Astrocyte (in vitro differentiated cells and primary cell): ENCODE data around the gene SELENOP. TPM values are rescaled to one million over a fixed set of nuclear protein-coding genes. Genes with fewer than 3 reads are reported as not detected.

Source experiments
- DNase-seq: peaks from one replicate; pipeline ENCODE4 v3.0.0-alpha.2; 2010; ENCODE audit warnings: low read depth
- FAIRE-seq: peaks from 2 replicates; lab custom pipeline; 2011; peaks lifted over from hg19 to GRCh38; lab: Jason Lieb, UNC
- H2AFZ ChIP-seq: 2 replicates; pipeline ENCODE4 v1.6.0; 2012; ENCODE audit warnings: low read depth, low read length, inconsistent platforms
- H3K27ac ChIP-seq: 2 replicates; pipeline ENCODE4 v1.5.1; 2011; ENCODE audit warnings: low read depth, low read length, inconsistent platforms
- H3K27me3 ChIP-seq: 2 replicates; pipeline ENCODE4 v1.6.0; 2011; ENCODE audit warnings: low read length, inconsistent platforms; ENCODE audit not compliant: insufficient read depth
- H3K36me3 ChIP-seq: 2 replicates; pipeline ENCODE4 v1.5.1; 2011; ENCODE audit warnings: low read length, inconsistent platforms; ENCODE audit not compliant: insufficient read depth
- H3K4me1 ChIP-seq: 2 replicates; pipeline ENCODE4 v1.5.1; 2011; ENCODE audit warnings: low read length, inconsistent platforms; ENCODE audit not compliant: insufficient read depth
- H3K4me2 ChIP-seq: 2 replicates; pipeline ENCODE4 v1.6.0; 2012; ENCODE audit warnings: low read length, inconsistent platforms
- H3K4me3 ChIP-seq: 2 replicates; pipeline ENCODE4 v1.5.1; 2011; ENCODE audit warnings: low read depth, mild to moderate bottlenecking, low read length, inconsistent platforms; ENCODE audit not compliant: insufficient read depth
- H3K79me2 ChIP-seq: 2 replicates; pipeline ENCODE4 v1.6.0; 2012; ENCODE audit warnings: mild to moderate bottlenecking, low read length, inconsistent platforms; ENCODE audit not compliant: insufficient read depth
- H3K9ac ChIP-seq: 2 replicates; pipeline ENCODE4 v1.6.0; 2012; ENCODE audit warnings: mild to moderate bottlenecking, low read length, inconsistent platforms
- H3K9me3 ChIP-seq: 2 replicates; pipeline ENCODE4 v1.5.1; 2012; ENCODE audit warnings: low read depth, mild to moderate bottlenecking, low read length, inconsistent platforms; ENCODE audit not compliant: insufficient read depth
- H4K20me1 ChIP-seq: 2 replicates; pipeline ENCODE4 v1.6.0; 2012; ENCODE audit warnings: low read length, inconsistent platforms; ENCODE audit not compliant: insufficient read depth
- H3K27ac Mint-ChIP-seq: one replicate; pipeline ENCODE4 v1.8.0; 2021; ENCODE audit warnings: mild to moderate bottlenecking, mixed read lengths; ENCODE audit not compliant: unreplicated experiment
- H3K27me3 Mint-ChIP-seq: one replicate; pipeline ENCODE4 v1.8.0; 2021; ENCODE audit warnings: low read depth, mixed read lengths; ENCODE audit not compliant: unreplicated experiment
- H3K36me3 Mint-ChIP-seq: one replicate; pipeline ENCODE4 v1.8.0; 2021; ENCODE audit warnings: low read depth, mixed read lengths; ENCODE audit not compliant: unreplicated experiment
- H3K4me1 Mint-ChIP-seq: one replicate; pipeline ENCODE4 v1.8.0; 2021; ENCODE audit warnings: low read depth, mixed read lengths; ENCODE audit not compliant: unreplicated experiment
- H3K4me3 Mint-ChIP-seq: one replicate; pipeline ENCODE4 v1.8.0; 2021; ENCODE audit warnings: mild to moderate bottlenecking, moderate library complexity, mixed read lengths; ENCODE audit not compliant: unreplicated experiment
- H3K9me3 Mint-ChIP-seq: one replicate; pipeline ENCODE4 v1.8.0; 2021; ENCODE audit warnings: mild to moderate bottlenecking, mixed read lengths; ENCODE audit not compliant: unreplicated experiment
- CTCF ChIP-seq: IDR thresholded peaks from 2 replicates; pipeline ENCODE4 v1.5.1; 2011; ENCODE audit warnings: low read depth, mild to moderate bottlenecking, inconsistent platforms, low read length, moderate library complexity; ENCODE audit not compliant: insufficient read depth
- EZH2 ChIP-seq: IDR thresholded peaks from 2 replicates; pipeline ENCODE4 v1.6.1; 2012; ENCODE audit warnings: mild to moderate bottlenecking, low read length, inconsistent platforms; ENCODE audit not compliant: insufficient read depth
- total RNA-seq: library from RNA; stranded (reverse); gene quantifications from 2 replicates; pipeline ENCODE4 v1.2.1, GENCODE V29; 2021

Gene SELENOP
- total RNA-seq, 1 donor from 2014 or later = 11.6 TPM

GRCh38 chr5:42839196-42839595 lies 27.5 kb upstream of the SELENOP start:
- H3K27ac Mint-ChIP-seq = no peak overlapping the region
- H3K79me2 ChIP-seq = no peaks in the 10 kb centered on the region
- DNase-seq (no peak), FAIRE-seq (no peak)
- no peak overlapping the region for H3K9ac ChIP-seq
- H3K9me3 Mint-ChIP-seq = peaks cover 4% of the 10 kb centered on the region
- H3K36me3 Mint-ChIP-seq = no peaks in the 10 kb centered on the region
- no peaks in the 10 kb centered on the region for H3K36me3 ChIP-seq
- no peak overlapping the region for H3K4me3 ChIP-seq
- H2AFZ ChIP-seq = no peak overlapping the region
- no peaks in the 10 kb centered on the region for H3K9me3 ChIP-seq
- no peaks in the 10 kb centered on the region for H3K4me1 ChIP-seq
- no peak overlapping the region for H3K4me3 Mint-ChIP-seq
- H3K4me1 Mint-ChIP-seq = peaks cover 8% of the 10 kb centered on the region
- H4K20me1 ChIP-seq = no peaks in the 10 kb centered on the region
- H3K27me3 Mint-ChIP-seq = no peaks in the 10 kb centered on the region
- H3K4me2 ChIP-seq = no peak overlapping the region
- H3K27ac ChIP-seq = no peak overlapping the region
- H3K27me3 ChIP-seq = no peaks in the 10 kb centered on the region
- no peak for TF ChIP-seq EZH2
- TF ChIP-seq CTCF = no peak

- no peaks in the 10 kb centered on the region for H3K79me2 ChIP-seq
- no peak overlapping the region for H3K27ac Mint-ChIP-seq
- no peaks in the 10 kb centered on the region for H3K36me3 Mint-ChIP-seq
- no peak overlapping the region for H2AFZ ChIP-seq
- no peaks in the 10 kb centered on the region for H3K9me3 ChIP-seq
- H4K20me1 ChIP-seq = no peaks in the 10 kb centered on the region
- no peak overlapping the region for H3K4me3 ChIP-seq
- TF ChIP-seq CTCF (no peak), EZH2 (no peak)
- DNase-seq (no peak), FAIRE-seq (no peak)
- no peak overlapping the region for H3K27ac ChIP-seq
- H3K36me3 ChIP-seq = no peaks in the 10 kb centered on the region
- no peak overlapping the region for H3K4me3 Mint-ChIP-seq
- H3K27me3 ChIP-seq = no peaks in the 10 kb centered on the region
- H3K27me3 Mint-ChIP-seq = no peaks in the 10 kb centered on the region
- no peak overlapping the region for H3K4me2 ChIP-seq
- H3K4me1 Mint-ChIP-seq = peaks cover 8% of the 10 kb centered on the region
- H3K9ac ChIP-seq = no peak overlapping the region
- peaks cover 6% of the 10 kb centered on the region for H3K9me3 Mint-ChIP-seq
- no peaks in the 10 kb centered on the region for H3K4me1 ChIP-seq
Measured at GRCh38 chr5:42837601-42838000, 25.9 kb upstream of the SELENOP start.

GRCh38 chr5:42836070-42836769 lies 24.5 kb upstream of the SELENOP start:
- no peaks in the 10 kb centered on the region for H4K20me1 ChIP-seq
- no peak overlapping the region for H3K4me3 Mint-ChIP-seq
- no peak for FAIRE-seq

More at GRCh38 chr5:42836070-42836769, 24.5 kb upstream of the SELENOP start:
- H3K79me2 ChIP-seq = no peaks in the 10 kb centered on the region
- no peak for DNase-seq
- H3K9me3 ChIP-seq = no peaks in the 10 kb centered on the region
- H3K36me3 ChIP-seq = no peaks in the 10 kb centered on the region
- H3K27me3 ChIP-seq = no peaks in the 10 kb centered on the region
- H2AFZ ChIP-seq = no peak overlapping the region
- H3K4me3 ChIP-seq = no peak overlapping the region
- Mint-ChIP-seq H3K4me1 (peaks cover 8% of the 10 kb centered on the region), H3K36me3 (no peaks in the 10 kb centered on the region), H3K9me3 (peaks cover 6% of the 10 kb centered on the region), H3K27ac (no peak overlapping the region), H3K27me3 (no peaks in the 10 kb centered on the region)
- H3K27ac ChIP-seq = no peak overlapping the region
- no peak for TF ChIP-seq CTCF
- no peak for TF ChIP-seq EZH2
- no peak overlapping the region for H3K9ac ChIP-seq
- H3K4me2 ChIP-seq = no peak overlapping the region
- H3K4me1 ChIP-seq = no peaks in the 10 kb centered on the region
